Measurements from ENCODE around the gene PNMA6A. TPM values are rescaled to one million over a fixed set of nuclear protein-coding genes. Genes with fewer than 3 reads are reported as not detected.

Gene PNMA6A
- total and polyA plus RNA-seq, 10 of the 15 experiments (the other 5 are each of a cell fraction or from before 2014, with no cell fraction given) = 0.03 to 0.23 (median 0.15) TPM; not detected in 7

DNA sequence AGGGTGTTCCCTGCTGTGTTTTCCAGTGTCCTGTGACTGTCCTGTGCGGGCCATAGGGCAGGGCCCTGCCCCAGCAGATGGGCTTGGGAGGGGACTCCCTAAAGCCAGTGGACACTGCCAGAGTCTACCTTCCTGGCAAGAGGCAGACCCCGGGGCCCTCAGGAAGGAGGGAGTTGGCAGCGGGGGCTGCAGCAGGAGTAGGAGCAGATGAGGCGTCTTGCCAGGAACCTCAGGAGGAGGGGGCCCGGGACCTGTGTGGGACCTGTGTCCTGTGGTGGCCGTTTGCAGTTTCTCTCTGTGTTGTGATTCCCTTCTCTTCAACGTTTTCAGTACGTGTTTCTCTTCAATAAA is 12.2 kb upstream of the PNMA6A start:
- RAD21 ChIA-PET (ENCODE audit: unreplicated experiment) = no interaction called here
- Histone ChIP-seq H2AFZ (ENCODE audit: control insufficient read depth, low read depth, low read length) (no peak overlapping the region), H3K9me3 (replicated peaks; ENCODE audit: control insufficient read depth, insufficient read depth, low read length) (no peaks in the 10 kb centered on the region), H3K4me1 (ENCODE audit: control insufficient read depth, insufficient read depth, low read length) (no peaks in the 10 kb centered on the region), H3K36me3 (ENCODE audit: control insufficient read depth in 2 of 2, insufficient read depth in 2 of 2, low read length in 1 of 2) (no peaks in the 10 kb centered on the region), H3K27me3 (replicated peaks in 1 of 2; ENCODE audit: control insufficient read depth in 2 of 2, insufficient read depth in 2 of 2, low read length in 1 of 2) (no peaks in the 10 kb centered on the region), H4K20me1 (ENCODE audit: control insufficient read depth, insufficient read depth) (no peaks in the 10 kb centered on the region), H3K9ac (ENCODE audit: control insufficient read depth, insufficient read depth, low read length) (no peak overlapping the region), H3K27ac (ENCODE audit: control insufficient read depth, insufficient read depth) (no peak overlapping the region), H3K4me2 (ENCODE audit: control insufficient read depth, insufficient read depth) (no peak overlapping the region), H3K79me2 (ENCODE audit: control insufficient read depth, insufficient read depth, low read length) (no peaks in the 10 kb centered on the region), H3K4me3 (no peak overlapping the region)
- ATAC-seq (no peak), DNase-seq (ENCODE audit: low read depth, low spot score) (no peak), FAIRE-seq (no peak)
- no TSS peak for BruUV-seq (replicated peaks)
- CTCF ChIA-PET = no interaction called here
- TF ChIP-seq EP300 (IDR thresholded peaks at IDR 0.05; ENCODE audit: borderline replicate concordance in 1 of 2, control insufficient read depth in 1 of 2, low read depth in 2 of 2, low read length in 2 of 2) (no peak), SMAD5 (IDR thresholded peaks at IDR 0.05; ENCODE audit: low read depth) (no peak), HDGF (IDR thresholded peaks at IDR 0.05) (no peak), MXI1 (IDR thresholded peaks at IDR 0.05; ENCODE audit: low read depth, low read length) (no peak), FOXM1 (IDR thresholded peaks at IDR 0.05; ENCODE audit: low read depth, low read length) (no peak), CEBPB (IDR thresholded peaks at IDR 0.05; ENCODE audit: borderline replicate concordance in 1 of 2, low read depth in 2 of 2, low read length in 2 of 2) (no peak), ZBED1 (IDR thresholded peaks at IDR 0.05; ENCODE audit: borderline replicate concordance) (no peak), MEF2A (IDR thresholded peaks at IDR 0.05; ENCODE audit: insufficient read depth, low read depth, low read length) (no peak)
- TF ChIP-seq, protein P1, sequence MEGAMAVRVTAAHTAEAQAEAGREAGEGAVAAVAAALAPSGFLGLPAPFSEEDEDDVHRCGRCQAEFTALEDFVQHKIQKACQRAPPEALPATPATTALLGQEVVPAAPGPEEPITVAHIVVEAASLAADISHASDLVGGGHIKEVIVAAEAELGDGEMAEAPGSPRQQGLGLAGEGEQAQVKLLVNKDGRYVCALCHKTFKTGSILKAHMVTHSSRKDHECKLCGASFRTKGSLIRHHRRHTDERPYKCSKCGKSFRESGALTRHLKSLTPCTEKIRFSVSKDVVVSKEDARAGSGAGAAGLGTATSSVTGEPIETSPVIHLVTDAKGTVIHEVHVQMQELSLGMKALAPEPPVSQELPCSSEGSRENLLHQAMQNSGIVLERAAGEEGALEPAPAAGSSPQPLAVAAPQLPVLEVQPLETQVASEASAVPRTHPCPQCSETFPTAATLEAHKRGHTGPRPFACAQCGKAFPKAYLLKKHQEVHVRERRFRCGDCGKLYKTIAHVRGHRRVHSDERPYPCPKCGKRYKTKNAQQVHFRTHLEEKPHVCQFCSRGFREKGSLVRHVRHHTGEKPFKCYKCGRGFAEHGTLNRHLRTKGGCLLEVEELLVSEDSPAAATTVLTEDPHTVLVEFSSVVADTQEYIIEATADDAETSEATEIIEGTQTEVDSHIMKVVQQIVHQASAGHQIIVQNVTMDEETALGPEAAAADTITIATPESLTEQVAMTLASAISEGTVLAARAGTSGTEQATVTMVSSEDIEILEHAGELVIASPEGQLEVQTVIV (IDR thresholded peaks at IDR 0.05; ENCODE audit: borderline replicate concordance, partially characterized antibody) = no peak
- TF ChIP-seq, protein P2, sequence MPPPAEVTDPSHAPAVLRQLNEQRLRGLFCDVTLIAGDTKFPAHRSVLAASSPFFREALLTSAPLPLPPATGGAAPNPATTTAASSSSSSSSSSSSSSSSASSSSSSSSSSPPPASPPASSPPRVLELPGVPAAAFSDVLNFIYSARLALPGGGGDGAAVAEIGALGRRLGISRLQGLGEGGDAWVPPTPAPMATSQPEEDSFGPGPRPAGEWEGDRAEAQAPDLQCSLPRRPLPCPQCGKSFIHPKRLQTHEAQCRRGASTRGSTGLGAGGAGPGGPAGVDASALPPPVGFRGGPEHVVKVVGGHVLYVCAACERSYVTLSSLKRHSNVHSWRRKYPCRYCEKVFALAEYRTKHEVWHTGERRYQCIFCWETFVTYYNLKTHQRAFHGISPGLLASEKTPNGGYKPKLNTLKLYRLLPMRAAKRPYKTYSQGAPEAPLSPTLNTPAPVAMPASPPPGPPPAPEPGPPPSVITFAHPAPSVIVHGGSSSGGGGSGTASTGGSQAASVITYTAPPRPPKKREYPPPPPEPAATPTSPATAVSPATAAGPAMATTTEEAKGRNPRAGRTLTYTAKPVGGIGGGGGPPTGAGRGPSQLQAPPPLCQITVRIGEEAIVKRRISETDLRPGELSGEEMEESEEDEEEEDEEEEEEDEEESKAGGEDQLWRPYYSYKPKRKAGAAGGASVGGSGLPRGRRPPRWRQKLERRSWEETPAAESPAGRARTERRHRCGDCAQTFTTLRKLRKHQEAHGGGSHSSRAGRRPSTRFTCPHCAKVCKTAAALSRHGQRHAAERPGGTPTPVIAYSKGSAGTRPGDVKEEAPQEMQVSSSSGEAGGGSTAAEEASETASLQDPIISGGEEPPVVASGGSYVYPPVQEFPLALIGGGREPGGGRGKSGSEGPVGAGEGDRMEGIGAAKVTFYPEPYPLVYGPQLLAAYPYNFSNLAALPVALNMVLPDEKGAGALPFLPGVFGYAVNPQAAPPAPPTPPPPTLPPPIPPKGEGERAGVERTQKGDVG (CRISPR knock-in tag; IDR thresholded peaks at IDR 0.05) = no peak
- intact Hi-C loops (cut with micrococcal nuclease; ENCODE audit: unreplicated experiment) (loop anchor here (5.0 kb wide), 1 partner anchor 257 kb away; no protein-coding TSS in a partner anchor), in situ Hi-C loops (cut with MboI) (no loop called here)
- SMC1A ChIA-PET (ENCODE audit: uncharacterized antibody, unreplicated experiment) = no interaction called here
- POLR2A ChIA-PET = no interaction called here
- 33% methylated on average over 7 of the region's 8 CpGs for WGBS (ENCODE audit: insufficient coverage, insufficient replicate concordance, low lambda C conversion rate, missing lambda C conversion rate)

Measured in GM12878 (cell line).